Coronary artery (tissue), 2 donors: Measurements from ENCODE around the gene ATP1A3.

Experiments used
- DNase-seq: peaks from one replicate; pipeline ENCODE4 v3.0.0-alpha.2; 2017; ENCODE audit warnings: low spot score
- H3K27ac ChIP-seq, 2 donors: fragments of 200-600 bp; sonication (generic); one replicate each; pipeline ENCODE4 v1.5.1; 2016 to 2019
- H3K4me3 ChIP-seq: fragments of 200-600 bp; sonication (generic); 2 replicates; pipeline ENCODE4 v1.5.1; 2016; ENCODE audit warnings: mild to moderate bottlenecking, moderate library complexity
- CTCF ChIP-seq: fragments of 200-600 bp; sonication (generic); IDR thresholded peaks from one replicate; pipeline ENCODE4 v1.5.1; 2019; ENCODE audit warnings: antibody characterized with exemption

The ATP1A3 gene

GRCh38 chr19:41921577-41922576, 72.2 kb downstream of the ATP1A3 start:
- no peak for DNase-seq
- no peak overlapping the region for H3K4me3 ChIP-seq
- no peak overlapping the region for H3K27ac ChIP-seq
- no peak for TF ChIP-seq CTCF

- Histone ChIP-seq H3K27ac (no peak overlapping the region), H3K4me3 (no peak overlapping the region)
- no peak for DNase-seq
- TF ChIP-seq CTCF, result no peak
Measured at GRCh38 chr19:41920882-41921576, 73.0 kb downstream of the ATP1A3 start.

- TF ChIP-seq CTCF, result no peak
- no peak for DNase-seq
- Histone ChIP-seq H3K4me3 (no peak overlapping the region), H3K27ac (no peak overlapping the region)
Measured at GRCh38 chr19:41919948-41920712, 73.9 kb downstream of the ATP1A3 start.

- Histone ChIP-seq H3K4me3 (no peak overlapping the region), H3K27ac (no peak overlapping the region)
- no peak for TF ChIP-seq CTCF
- no peak for DNase-seq
Measured at GRCh38 chr19:41918653-41919244, 75.3 kb downstream of the ATP1A3 start.

GRCh38 chr19:41918095-41918494, 75.9 kb downstream of the ATP1A3 start:
- Histone ChIP-seq H3K27ac (no peak overlapping the region), H3K4me3 (no peak overlapping the region)
- TF ChIP-seq CTCF, result no peak
- DNase-seq, result no peak

- no peak for TF ChIP-seq CTCF
- DNase-seq, result no peak
- no peak overlapping the region for H3K27ac ChIP-seq
- no peak overlapping the region for H3K4me3 ChIP-seq
Measured at GRCh38 chr19:41917676-41918075, 76.4 kb downstream of the ATP1A3 start.
